ENCODE data around the gene CNIH3. TPM values are rescaled to one million over a fixed set of nuclear protein-coding genes. Genes with fewer than 3 reads are reported as not detected.

The CNIH3 gene
- total and polyA plus RNA-seq, 2 donors (not counting 3 experiments of a cell fraction or from before 2014, with no cell fraction given), result 1.3 to 2.5 TPM

GRCh38 chr1:224733027-224733911, 117.2 kb downstream of the CNIH3 start:
- Histone ChIP-seq H3K4me2 (ENCODE audit: insufficient read depth, low read length) (no peak overlapping the region), H3K9me3 (replicated peaks; ENCODE audit: control insufficient read depth, insufficient read depth, low read length) (no peaks in the 10 kb centered on the region), H3K79me2 (ENCODE audit: control insufficient read depth, insufficient read depth, low read length) (no peaks in the 10 kb centered on the region), H3K27me3 (ENCODE audit: control insufficient read depth in 2 of 2, insufficient read depth in 2 of 2, low read length in 2 of 2) (no peaks in the 10 kb centered on the region), H3K9ac (replicated peaks; ENCODE audit: extremely low read depth, insufficient read depth, low read length) (no peak overlapping the region), H2AFZ (ENCODE audit: low read depth, low read length) (no peak overlapping the region), H3K4me1 (ENCODE audit: control insufficient read depth, extremely low read depth, insufficient read depth, low read length) (no peaks in the 10 kb centered on the region), H3K4me3 (replicated peaks in 1 of 3; ENCODE audit: insufficient read depth in 1 of 3, low read depth in 1 of 3, low read length in 3 of 3) (no peak overlapping the region), H3K27ac (ENCODE audit: insufficient read depth, low read depth, low read length) (no peak overlapping the region), H3K9me1 (replicated peaks; ENCODE audit: control insufficient read depth, extremely low read depth, insufficient read depth, low read length) (no peaks in the 10 kb centered on the region), H4K20me1 (replicated peaks; ENCODE audit: control insufficient read depth, extremely low read depth, insufficient read depth, low read length) (no peaks in the 10 kb centered on the region), H3K36me3 (ENCODE audit: control insufficient read depth in 2 of 2, extremely low read depth in 1 of 2, insufficient read depth in 2 of 2, low read length in 2 of 2) (no peaks in the 10 kb centered on the region)
- DNase-seq (ENCODE audit: low read depth, low spot score), result no peak
- ChIA-PET CTCF (no interaction called here), POLR2A (no interaction called here)
- FAIRE-seq, result no peak
- TF ChIP-seq GATA2 (IDR thresholded peaks at IDR 0.05; ENCODE audit: insufficient read depth, insufficient read length, low read depth, low read length) (no peak), POLR2AphosphoS5 (IDR thresholded peaks at IDR 0.05; ENCODE audit: insufficient read depth, low read depth, low read length) (no peak)
- dilution Hi-C loops (cut with MboI; ENCODE audit: extremely low pct_ligation_motif_present, low sequenced_read_pairs) (no loop called here), intact Hi-C loops (cut with micrococcal nuclease) (no loop called here)
- BruUV-seq (replicated peaks), result no TSS peak

DNA sequence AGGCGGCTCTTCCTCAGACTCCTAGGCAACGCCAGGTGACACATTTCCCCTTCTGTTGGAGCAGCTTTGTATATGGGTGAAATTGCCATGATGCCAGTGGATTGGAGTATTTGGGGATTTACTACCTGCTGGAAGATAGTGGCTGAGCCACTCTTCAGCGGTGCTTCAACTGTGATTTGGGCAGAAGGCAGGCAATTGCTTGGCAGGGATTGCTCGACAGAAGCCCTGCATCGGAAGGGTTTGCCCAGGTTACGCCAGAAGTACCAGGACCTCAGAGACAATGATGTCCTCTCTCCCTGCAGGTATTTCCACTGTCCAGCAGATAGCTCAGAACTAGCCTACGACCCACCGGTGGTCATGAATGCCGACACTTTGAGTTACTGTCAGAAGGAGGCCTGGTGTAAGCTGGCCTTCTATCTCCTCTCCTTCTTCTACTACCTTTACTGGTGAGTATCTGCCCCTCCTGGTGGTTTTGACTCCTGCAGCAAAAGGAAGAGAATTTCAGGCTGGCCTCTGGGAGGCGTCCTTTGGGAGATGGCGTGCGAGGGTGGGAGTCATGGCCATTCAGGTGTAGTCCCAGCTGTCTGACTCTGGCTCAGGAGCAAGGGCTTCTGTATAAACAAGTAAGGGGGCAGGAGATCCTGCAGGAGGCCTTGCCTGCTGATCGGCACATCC, 118.3 kb downstream of the CNIH3 start:
- intact Hi-C loops (cut with micrococcal nuclease), result no loop called here
- TF ChIP-seq POLR2AphosphoS5 (IDR thresholded peaks at IDR 0.05; ENCODE audit: insufficient read depth, low read depth, low read length) (no peak), POLR2A (IDR thresholded peaks at IDR 0.05; ENCODE audit: low read depth, low read length) (no peak), JUN (IDR thresholded peaks at IDR 0.05; ENCODE audit: borderline replicate concordance, insufficient read depth, insufficient read length, low read depth) (no peak), MAX (IDR thresholded peaks at IDR 0.05; ENCODE audit: insufficient read depth, insufficient read length) (no peak), FOS (IDR thresholded peaks at IDR 0.05; ENCODE audit: borderline replicate concordance, insufficient read depth, low read length) (no peak), CTCF (IDR thresholded peaks at IDR 0.05; ENCODE audit: extremely low read depth in 1 of 2, insufficient read depth in 1 of 2, low read depth in 1 of 2, low read length in 2 of 2) (no peak), MYC (IDR thresholded peaks at IDR 0.05; ENCODE audit: low read depth, low read length) (no peak), EZH2 (IDR thresholded peaks at IDR 0.05; ENCODE audit: borderline replicate concordance, low read depth, low read length, severe bottlenecking) (no peak), GATA2 (IDR thresholded peaks at IDR 0.05; ENCODE audit: insufficient read depth, insufficient read length, low read depth, low read length) (no peak)
- no peak overlapping the region for H3K27ac ChIP-seq (ENCODE audit: insufficient read depth, low read depth, low read length)
- H3K4me2 ChIP-seq (ENCODE audit: insufficient read depth, low read length), result no peak overlapping the region
- dilution Hi-C loops (cut with MboI; ENCODE audit: extremely low pct_ligation_motif_present, low sequenced_read_pairs), result no loop called here
- H3K9me1 ChIP-seq (replicated peaks; ENCODE audit: control insufficient read depth, extremely low read depth, insufficient read depth, low read length), result no peaks in the 10 kb centered on the region
- no peaks in the 10 kb centered on the region for H3K79me2 ChIP-seq (ENCODE audit: control insufficient read depth, insufficient read depth, low read length)
- H3K9ac ChIP-seq (replicated peaks; ENCODE audit: extremely low read depth, insufficient read depth, low read length), result no peak overlapping the region
- H2AFZ ChIP-seq (ENCODE audit: low read depth, low read length), result no peak overlapping the region
- ChIA-PET POLR2A (no interaction called here), CTCF (no interaction called here)
- H3K4me1 ChIP-seq (ENCODE audit: control insufficient read depth, extremely low read depth, insufficient read depth, low read length), result no peaks in the 10 kb centered on the region
- no peaks in the 10 kb centered on the region for H3K9me3 ChIP-seq (replicated peaks; ENCODE audit: control insufficient read depth, insufficient read depth, low read length)
- DNase-seq (ENCODE audit: low read depth, low spot score) (no peak), FAIRE-seq (no peak)
- BruUV-seq (replicated peaks), result no TSS peak
- no peaks in the 10 kb centered on the region for H3K27me3 ChIP-seq (ENCODE audit: control insufficient read depth in 2 of 2, insufficient read depth in 2 of 2, low read length in 2 of 2)
- H3K36me3 ChIP-seq (ENCODE audit: control insufficient read depth in 2 of 2, extremely low read depth in 1 of 2, insufficient read depth in 2 of 2, low read length in 2 of 2), result no peaks in the 10 kb centered on the region
- H3K4me3 ChIP-seq (replicated peaks in 1 of 3; ENCODE audit: insufficient read depth in 1 of 3, low read depth in 1 of 3, low read length in 3 of 3), result no peak overlapping the region
- H4K20me1 ChIP-seq (replicated peaks; ENCODE audit: control insufficient read depth, extremely low read depth, insufficient read depth, low read length), result no peaks in the 10 kb centered on the region

Data from endothelial cell of umbilical vein (primary cell).